Activated CD8-positive, alpha-beta memory T cell treated with anti-CD3 and anti-CD28 coated beads for 48 hours (primary cell): Measurements from ENCODE around the gene MTHFR.

Source experiments
- DNase-seq, 3 experiments: peaks; one replicate each; pipeline ENCODE4 v3.0.0-alpha.2; 2020; ENCODE audit warnings: low read depth in 2 of 3, low spot score in 2 of 3

MTHFR gene

DNA sequence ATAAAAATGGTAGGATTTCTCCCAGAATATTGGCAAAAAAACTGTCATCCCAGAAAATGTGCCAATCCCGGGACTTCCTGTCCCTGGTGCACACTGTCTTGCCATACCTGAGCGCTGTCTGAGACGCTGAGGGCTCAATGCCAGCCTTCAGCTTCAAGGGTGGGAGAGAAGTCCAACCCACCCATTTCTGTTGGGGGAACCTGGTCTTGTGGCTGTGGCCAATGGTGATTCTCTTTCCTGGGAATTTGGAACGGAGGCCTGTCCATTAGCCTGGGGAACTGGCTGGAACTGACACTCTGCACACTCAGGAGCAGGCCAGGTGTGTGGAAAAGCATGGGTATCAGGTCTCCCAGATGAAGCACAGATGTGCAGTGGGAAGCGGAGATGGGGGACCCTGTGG is 6.7 kb downstream of the MTHFR start:
- no peak for DNase-seq

DNA sequence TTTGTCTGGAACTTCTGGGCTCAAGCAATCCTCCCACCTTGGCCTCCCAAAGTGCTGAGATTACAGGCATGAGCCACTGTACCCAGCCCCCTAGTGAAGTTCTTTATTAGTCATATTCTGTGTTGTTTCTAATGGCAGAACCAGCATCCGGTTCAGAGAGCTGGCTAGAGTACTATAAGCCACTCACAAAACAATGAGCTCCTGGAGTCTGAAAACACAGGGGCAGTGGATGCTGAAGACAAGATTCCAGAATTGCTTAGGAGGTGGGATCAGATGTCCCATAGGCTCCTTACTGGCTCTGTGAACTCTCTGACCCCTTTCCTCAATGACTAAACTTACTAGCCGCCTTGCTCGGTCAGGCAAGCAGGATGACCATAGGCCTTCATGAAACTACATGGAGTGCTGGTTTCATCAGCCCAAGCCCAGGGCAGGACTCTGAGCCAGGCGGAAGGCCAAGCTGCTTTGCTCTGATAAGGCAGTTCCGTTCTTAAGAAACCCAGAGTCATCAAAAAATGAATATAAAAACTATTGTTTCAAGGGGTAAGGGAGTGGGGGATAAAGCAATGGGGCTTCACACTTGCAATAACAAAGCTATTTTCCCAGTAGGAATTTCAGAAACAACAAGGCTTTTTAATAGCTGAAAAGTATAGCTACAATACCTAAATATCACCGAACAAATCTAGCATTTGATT is 8.1 kb downstream of the MTHFR start:
- no peak for DNase-seq

DNA sequence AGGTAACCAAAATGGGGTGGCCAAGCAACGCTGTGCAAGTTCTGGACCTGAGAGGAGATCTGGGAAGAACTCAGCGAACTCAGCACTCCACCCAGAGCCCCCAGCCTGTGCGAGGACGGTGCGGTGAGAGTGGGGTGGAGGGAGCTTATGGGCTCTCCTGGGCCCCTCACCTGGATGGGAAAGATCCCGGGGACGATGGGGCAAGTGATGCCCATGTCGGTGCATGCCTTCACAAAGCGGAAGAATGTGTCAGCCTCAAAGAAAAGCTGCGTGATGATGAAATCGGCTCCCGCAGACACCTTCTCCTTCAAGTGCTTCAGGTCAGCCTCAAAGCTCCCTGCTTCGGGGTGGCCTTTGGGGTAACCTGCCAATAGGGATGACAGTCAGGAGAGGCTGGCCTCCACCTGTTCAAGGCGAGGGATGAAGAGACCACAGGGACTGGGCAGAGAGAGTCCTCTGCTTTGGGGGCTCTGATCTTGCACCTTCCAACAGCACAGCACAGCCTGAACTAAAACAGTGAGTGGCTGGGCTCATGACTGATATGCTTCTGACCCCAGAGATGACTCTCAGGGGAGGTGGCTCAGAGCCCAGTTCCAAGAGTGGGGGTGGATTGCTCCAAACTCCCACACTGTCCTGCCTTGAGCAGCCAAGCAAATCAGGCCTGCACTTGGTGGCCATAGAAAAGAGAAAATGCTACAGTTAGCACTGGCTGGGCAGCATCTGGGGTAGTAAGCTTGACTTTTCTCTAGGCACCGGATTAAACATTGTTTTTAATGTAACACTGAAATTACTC is 9.5 kb downstream of the MTHFR start:
- DNase-seq: no peak

DNA sequence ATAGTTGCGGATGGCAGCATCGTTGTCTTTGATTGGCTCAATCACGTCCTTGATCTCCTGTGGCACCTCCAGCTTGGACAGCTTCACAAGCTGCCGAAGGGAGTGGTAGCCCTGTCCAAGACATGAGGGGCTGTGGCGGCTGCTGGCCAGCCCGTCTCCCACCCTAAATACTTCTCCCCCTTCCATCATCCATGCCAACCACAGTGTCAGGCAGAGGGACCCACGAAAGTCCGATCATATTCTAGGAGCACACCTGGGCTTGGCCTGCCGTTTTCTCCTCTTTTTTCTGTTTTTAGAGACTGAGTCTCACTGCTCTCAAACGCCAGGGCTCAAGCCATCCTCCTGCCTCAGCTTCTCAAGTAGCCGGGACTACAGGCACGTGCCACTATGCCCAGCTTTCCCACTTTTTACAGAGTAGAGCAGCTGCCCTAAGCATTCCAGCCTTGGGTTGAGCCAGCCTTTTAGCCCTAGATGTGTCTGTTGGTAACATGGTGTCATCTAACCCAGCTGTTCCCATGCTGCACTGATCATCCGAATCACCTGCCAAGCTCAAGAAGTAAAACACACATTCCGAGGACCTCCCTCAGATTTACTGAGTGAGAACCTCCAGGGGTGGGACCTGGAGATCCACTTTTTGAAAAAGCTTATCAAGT is 10.4 kb downstream of the MTHFR start:
- DNase-seq: no peak

DNA sequence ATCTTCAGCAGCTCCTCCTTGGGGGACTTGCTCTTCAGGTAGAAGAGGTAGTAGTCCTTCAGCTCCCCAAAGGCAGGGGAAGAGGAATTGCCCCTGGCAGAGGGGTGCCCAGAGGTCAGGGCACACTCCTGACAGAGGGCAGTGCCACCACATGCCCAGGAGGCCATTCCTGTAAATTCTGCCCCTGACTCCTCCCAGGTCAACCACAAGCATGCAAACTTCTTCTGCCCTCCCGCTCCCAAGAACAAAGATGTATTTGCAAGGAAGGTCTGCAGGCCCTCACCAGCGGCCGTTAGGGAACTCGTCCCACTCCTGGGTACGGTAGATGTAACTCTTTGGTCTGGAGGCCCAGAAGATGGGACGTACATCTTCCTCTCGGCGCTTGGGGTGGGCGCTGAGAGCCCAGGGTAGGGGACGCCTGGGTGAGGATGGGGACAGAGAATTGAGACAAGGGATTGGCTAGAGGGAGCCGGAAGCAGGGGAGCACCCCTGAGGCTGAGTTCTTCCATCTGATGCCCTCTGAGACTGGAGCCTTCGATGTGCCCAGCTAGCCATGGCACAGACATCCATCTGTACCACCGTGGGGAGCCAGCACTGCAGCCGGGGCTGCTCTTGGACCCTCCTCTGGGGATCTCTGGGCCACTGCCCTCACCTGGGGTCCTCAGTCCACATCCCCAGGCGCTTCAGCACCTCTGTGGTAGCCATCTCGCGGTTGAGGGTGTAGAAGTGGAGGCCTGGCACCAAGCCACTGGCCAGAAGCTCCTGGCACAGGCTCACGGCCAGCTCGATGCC is 11.1 kb downstream of the MTHFR start:
- DNase-seq: no peak

DNA sequence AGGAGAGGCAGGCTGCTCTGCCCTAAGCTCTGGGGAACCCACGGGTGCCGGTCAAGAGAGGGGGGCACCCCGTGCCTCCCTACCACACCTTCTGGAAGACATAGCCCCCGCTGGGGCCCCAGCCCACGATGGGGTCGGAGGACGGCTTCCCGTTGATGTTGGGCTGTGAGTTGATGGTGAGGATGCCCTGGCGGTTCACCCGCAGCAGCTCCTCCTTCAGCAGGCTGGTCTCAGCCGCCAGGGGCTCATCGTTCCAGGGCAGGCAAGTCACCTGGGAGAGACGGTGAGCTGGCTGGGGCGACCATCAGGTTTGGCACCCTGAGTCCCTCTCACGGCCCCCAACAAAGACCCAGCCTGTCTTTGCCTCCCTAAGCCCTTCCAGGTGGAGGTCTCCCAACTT is 11.9 kb downstream of the MTHFR start:
- DNase-seq: no peak

DNA sequence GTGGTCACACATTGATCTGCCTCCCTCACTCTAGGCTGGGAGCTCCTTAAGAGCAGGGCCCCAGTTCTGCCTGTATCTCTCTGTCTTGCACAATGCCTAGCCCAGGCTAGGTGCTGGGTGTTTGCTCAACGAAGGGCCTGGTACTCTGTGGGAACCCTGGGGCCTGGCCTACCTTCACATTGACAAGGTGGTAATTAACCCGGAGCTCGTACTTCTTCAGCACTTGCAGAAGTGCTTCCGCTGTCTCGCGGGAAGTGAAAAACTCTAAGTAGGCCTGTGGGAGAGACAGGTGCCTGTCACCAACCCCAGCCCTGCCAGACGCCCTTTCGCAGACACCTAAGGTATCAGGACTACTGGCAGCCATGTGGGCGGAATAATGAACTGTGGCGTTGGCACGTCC is 13.7 kb downstream of the MTHFR start:
- no peak for DNase-seq

DNA sequence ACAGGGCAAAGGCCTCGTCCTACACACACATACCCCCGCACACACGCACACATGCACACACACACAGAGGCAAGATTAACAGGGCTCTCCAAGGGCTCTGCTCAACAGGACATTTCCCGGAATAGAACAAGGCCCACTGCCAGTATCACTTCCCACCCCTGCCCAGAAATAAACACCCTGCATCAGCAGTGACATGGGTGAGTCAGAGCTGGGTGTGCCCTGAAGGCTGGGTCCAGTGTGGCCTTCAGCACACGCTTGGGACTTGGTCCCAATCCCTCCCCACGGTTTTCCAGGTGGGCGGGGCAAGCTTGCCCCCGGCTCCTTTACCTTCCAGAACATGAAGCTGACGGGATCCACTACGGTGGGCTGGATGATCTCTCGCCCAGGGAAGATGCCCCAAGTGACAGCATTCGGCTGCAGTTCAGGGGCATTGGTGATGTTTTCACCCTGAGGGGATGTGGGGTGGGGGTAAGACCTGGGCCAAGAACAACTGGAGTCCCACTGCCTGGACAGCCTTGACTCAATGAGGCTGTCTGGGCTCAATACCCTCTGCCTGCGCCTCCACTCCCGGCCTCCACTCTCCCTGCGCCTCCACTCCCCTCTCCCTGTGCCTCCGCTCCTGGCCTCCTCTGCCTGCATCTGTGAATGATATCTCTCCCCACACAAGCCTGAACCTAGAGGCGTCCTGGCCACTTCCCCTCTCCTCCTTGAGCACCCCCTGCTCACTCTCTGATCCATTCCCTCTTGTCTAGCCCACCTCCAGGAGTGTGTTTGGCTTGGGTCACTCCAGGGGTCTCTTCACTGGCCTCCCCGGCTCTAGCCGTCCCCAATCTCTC is 14.7 kb downstream of the MTHFR start:
- DNase-seq: no peak

DNA sequence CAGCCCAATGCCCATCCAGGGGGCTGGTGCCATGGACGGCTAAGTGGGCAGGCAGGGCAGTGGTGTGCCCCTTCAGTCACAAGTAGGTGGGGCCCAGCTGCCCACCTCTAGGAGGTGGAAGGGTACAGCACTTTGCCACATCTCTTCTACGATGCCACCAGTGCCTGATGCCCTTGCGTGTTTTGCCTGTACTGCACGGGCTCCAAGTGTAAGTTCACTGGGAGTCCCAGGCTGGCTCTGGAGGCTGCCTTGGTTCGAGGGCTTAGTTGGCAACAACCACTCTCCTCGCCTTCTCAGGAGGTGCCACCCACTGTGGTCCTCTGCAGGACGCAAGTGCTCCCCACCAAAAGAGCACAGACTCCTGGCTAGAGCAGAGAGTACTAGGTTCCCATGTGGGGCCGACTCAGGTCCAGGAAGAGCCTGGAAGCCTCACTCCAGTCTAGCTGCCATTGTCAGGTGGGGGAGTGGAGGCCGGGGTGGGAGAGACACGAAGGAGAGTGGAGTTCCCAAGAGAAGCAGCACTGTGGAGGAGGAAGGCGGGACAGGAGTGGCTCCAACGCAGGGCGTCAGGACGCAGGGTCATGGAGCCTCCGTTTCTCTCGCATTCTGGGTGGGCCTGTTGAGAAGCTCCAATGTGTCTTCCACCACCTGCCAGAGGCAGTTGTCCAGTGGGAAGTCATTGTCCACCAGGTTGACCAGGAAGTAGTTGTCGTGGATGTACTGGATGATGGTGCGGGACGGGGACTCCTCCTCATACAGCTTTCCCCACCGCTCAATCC is 15.5 kb downstream of the MTHFR start:
- no peak for DNase-seq

DNA sequence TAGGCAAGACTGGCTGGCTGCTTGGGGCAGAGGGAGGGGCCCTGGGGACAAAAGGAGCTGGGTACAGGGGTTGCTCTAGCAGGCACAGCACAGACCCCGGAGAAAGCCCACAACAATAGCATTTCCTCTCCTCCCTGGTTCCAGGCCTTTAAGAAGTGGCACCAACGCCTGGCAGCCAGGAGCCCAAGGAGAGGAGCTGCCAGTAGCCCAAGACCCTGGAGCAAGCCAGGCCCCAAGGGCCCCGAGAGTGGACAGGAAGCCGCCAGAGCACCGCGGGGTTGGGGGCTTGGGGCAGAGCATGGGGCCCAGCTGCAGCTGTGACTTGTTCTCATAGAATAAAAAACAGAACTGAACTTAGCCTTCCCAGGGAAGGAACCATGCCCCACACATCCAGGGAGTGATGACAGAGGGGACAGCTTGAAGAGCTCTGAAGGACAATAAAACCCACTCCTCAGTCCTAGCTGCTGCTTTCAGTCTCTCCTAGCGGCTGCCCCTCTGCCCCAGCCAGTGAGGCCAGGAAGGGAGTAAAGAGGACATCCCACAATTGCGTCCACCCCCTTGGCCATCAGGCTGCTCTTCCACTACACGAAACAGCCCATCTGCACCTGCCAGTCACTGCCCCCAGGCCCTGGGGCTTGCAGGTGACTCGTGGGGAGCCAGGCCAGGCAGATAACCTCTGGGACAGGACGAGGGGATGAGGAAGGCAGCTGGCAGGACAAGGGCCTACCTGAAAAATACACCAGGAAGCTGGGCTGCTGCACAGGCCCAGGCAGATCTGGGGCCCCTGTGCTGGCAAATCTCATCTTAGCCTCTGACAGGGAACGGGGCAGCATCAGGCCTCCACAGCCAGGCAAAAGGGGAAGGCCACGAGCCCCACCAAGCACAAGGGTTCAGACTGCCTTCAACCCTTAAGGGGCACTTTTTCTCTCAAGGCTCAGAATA is 16.4 kb downstream of the MTHFR start:
- DNase-seq: no peak

DNA sequence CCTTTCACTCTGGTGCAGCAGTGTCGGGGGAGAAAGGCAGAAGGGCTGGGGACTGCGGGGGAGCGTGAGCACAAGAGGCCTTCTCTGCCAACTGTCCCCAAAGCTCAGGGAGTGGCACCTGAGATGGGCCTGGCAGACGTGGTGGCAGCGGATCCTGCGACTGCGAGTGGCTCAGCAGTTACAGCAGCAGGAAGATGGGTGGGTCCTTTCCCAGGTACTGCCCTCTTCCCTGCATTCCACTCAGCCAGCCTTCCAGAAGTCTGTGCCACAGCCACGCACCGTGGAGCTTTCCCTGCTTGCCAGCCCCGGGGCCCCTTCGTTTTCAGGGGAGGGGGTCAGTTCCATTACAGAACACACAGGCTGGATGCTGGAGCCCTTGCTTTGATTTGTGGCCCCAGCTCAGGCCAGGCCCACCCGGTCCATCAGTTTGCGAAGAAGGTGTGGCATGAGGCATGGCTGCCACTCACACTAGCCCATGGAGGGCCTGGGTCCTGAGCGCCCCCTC is 17.2 kb downstream of the MTHFR start:
- no peak for DNase-seq

DNA sequence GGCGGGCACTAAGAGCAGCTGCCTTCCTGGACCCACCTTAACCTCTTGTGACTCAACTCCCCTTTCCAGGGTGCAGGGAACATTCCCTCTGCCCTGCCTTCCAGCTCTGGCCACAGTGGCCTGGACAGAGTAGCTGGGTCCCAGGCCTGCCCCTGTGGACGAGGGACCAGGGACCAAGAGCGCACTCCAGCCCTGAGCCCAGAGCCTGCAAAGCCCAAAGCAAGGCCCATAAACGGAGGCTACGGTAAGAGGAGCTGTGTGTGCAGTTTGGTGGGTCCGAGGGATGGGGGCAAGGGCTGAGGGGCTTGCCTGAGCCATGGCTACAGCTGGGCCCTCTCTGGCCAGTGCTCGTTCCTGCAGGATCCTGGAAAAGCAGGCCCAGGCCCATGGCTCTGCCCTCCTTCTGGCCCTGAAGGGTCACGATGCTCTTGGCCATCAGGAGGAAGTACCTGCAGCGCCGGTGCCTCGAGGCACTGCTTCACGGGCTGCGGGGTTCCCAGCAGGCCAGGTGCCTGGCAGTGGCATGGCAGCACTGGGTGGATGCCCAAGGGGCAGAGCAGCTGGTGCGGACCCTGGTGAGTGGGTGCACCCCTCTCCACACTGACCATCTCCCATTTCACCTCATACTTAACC is 17.8 kb downstream of the MTHFR start:
- DNase-seq: no peak

DNA sequence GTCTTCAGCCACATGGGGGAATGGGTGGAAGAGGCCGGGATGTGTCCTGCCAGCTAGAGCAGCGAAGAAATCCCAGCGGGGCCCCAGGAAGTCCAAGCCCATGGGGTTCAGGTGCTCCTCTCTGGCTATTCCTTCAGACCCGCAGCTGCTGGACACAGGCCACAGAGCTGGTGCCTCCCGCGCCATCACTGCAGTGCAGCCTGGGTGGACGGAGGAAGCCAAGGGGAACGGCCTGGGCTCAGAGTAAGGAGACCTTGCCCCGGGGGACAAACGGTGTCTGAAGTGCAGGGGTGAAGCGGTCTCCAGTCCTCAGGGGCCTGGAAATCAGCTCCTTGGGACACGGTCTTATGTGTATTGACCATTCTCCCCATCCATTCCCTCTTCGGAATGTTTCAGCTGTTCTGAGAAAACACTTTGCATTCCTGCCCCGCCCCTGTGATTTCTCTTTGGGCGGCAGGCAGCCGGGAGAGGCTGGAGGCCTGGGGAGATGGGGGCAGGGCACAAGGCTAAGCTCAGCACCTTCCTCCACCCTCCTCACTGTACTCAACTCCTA is 18.4 kb downstream of the MTHFR start:
- DNase-seq: no peak

DNA sequence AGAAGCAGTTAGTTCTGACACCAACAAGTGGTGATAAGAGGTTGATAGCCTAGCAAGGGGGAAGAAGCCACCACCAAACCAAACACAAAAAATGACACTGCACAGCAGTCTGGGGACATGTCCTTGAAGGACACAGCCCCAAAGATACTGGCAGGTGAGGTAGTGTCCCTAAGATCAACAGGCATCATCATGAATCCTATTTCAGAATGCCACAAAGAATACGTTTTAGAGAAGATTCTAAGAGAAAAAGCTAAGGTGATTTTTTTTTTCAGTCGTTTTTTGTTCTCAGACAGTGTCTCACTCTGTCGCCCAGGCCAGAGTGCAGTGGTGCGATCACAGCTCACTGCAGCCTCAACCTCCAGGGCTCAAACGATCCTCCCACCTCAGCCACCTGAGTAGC is 19.6 kb downstream of the MTHFR start:
- no peak for DNase-seq

DNA sequence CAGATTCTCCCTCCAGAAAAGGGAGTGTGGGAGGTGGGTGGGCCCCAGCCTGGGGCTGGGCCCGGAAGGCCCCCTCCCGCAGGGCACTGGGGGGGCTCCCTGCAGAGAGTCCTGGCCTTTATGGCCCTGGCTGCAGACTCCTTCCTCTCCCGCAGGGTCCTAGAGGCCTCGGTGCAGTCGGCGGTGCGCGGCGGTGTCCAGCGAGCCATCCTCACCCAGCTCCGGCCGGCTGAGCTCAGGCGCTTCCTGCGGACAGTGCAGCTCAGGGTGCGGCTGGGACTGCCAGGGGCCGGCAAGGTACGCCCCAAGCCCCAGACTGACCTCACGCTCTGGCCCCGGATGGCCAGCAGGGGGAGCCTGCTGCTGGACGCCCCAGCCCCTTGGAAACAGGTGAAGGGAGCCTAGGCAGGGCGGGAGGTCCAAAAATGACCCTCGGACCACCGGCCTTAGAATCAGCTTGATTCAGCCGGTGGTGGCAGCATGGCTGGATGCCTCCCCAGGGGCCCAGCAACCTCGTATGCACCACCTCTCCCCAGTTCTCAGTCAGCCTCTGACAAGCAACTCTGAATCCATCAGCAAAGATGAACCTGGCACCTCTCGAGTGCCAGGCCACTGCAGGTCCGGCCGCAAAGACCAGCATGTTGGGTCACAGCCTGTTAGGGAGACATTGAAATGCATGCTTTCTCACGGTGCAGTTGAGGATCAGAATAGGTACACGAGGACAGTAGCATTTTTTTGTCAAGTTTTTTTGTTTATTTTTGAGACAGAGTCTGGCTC is 20.6 kb downstream of the MTHFR start:
- DNase-seq: peak in 2 of 3 experiments; percentile 26 to 30

DNA sequence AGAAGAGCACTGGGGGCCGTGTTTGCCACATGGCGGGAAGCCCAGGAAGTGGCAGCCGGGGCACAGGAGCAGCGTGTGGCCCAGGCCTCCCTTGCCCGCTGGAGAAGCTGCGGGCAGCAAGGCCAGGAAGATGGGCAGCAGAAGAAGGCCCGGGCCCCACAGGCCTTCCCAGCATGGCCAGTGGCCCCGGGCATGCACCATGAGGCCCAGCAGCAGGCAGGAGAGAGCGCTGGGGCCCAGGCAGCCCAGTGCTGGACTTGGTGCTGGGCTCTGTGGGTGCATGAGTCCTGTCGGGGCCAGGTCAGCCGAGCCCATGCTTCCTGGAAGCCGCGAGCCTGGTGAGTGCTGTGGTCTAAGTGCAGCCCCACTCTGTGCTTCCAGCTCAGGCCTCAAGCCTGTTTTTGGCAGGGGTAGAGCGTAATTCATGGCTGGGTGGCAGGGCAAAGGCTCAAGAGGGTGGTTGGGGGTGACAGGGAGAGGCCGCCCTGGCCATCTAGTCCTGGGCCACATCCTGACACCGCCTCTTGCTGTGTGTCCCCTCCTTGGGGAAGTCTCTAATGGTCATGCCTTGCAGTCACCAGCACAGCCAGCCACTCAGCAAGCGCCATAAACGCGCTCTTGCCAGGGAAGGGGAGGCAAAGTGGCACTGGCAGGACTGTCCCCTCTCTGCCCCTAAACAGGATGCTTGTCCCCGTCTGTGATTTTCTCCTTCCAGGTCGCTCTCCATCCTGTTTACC is 21.3 kb downstream of the MTHFR start:
- DNase-seq: no peak
